Chondrocyte (in vitro differentiated cells): Measurements from ENCODE around the gene WWOX. TPM values are rescaled to one million over a fixed set of nuclear protein-coding genes. Genes with fewer than 3 reads are reported as not detected.

Experiments
- DNase-seq: peaks from one replicate; pipeline ENCODE4 v3.0.0; 2021; ENCODE audit warnings: mixed read lengths, low spot score
- H3K27ac Mint-ChIP-seq: one replicate; pipeline ENCODE4 v1.8.0; 2021; ENCODE audit warnings: mild to moderate bottlenecking, moderate library complexity, mixed read lengths; ENCODE audit not compliant: unreplicated experiment
- H3K27me3 Mint-ChIP-seq: 2 replicates; pipeline ENCODE4 v1.8.0; 2021; ENCODE audit warnings: low read depth, mixed read lengths
- H3K36me3 Mint-ChIP-seq: 2 replicates; pipeline ENCODE4 v1.8.0; 2021; ENCODE audit warnings: low read depth, mixed read lengths
- H3K4me1 Mint-ChIP-seq: 2 replicates; pipeline ENCODE4 v1.8.0; 2021; ENCODE audit warnings: low read depth, mild to moderate bottlenecking, mixed read lengths
- H3K4me3 Mint-ChIP-seq: one replicate; pipeline ENCODE4 v1.8.0; 2021; ENCODE audit warnings: mild to moderate bottlenecking, moderate library complexity, mixed read lengths; ENCODE audit not compliant: unreplicated experiment
- H3K9me3 Mint-ChIP-seq: 2 replicates; pipeline ENCODE4 v1.8.0; 2021; ENCODE audit warnings: low read depth, mixed read lengths
- CTCF ChIP-seq: fragments of 200-600 bp; sonication (generic); IDR thresholded peaks from 2 replicates; pipeline ENCODE4 v1.5.0; 2021; ENCODE audit warnings: antibody characterized with exemption, mild to moderate bottlenecking, moderate library complexity
- total RNA-seq: library from RNA; stranded (reverse); gene quantifications from 3 replicates; pipeline ENCODE4 v1.2.1, GENCODE V29; 2021

WWOX gene
- total RNA-seq, 1 donor from 2014 or later: 12.1 TPM

- no peak overlapping the region for H3K27ac Mint-ChIP-seq
Measured at GRCh38 chr16:78768718-78769117, 669.3 kb downstream of the WWOX start.

DNA sequence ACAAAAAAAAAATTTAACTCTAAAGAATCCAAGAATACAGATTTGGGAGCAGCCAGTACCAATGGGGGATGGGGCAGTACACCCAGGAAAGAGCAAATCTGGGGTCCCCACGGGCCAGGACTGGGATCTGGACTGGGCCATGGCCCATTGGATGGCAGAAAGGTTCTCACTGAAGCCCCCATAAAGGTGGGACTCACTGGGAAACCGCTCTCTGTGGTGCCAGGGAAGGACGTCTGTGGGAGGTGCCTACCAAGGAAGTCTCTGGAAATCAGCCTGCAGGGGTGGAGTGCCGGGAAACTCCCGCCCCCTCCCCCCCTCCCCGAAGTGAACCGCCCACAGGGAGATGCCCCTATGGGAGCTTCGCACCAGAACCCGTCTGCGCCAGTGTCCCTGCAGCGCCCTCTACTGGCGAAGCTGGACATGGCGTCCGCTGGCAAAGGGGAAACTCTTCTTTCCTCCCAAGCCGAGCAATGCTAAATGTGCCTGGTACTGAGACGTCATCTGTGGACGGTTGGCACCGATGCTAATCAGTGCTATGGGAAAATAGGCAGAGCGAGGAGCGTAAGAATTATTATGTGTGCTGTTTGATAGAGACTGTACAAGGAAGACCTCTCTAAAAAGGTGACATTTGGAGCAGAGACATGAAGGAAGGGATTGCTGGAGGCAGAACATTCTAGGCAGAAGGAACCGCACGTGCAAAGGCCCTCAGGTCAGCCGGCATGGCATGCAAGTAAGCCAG, 671.1 kb downstream of the WWOX start:
- no peak overlapping the region for H3K4me3 Mint-ChIP-seq
- peaks cover 3% of the 10 kb centered on the region for H3K4me1 Mint-ChIP-seq
- no peak for DNase-seq
- TF ChIP-seq CTCF: peak; percentile 81
- H3K9me3 Mint-ChIP-seq: peaks cover 10% of the 10 kb centered on the region
- no peaks in the 10 kb centered on the region for H3K27me3 Mint-ChIP-seq
- no peak overlapping the region for H3K27ac Mint-ChIP-seq
- no peaks in the 10 kb centered on the region for H3K36me3 Mint-ChIP-seq

More at GRCh38 chr16:78768718-78769117, 669.3 kb downstream of the WWOX start:
- no peak for TF ChIP-seq CTCF
- peaks cover 10% of the 10 kb centered on the region for H3K9me3 Mint-ChIP-seq
- H3K4me3 Mint-ChIP-seq: no peak overlapping the region
- H3K4me1 Mint-ChIP-seq: peaks cover 3% of the 10 kb centered on the region
- no peaks in the 10 kb centered on the region for H3K27me3 Mint-ChIP-seq
- H3K36me3 Mint-ChIP-seq: no peaks in the 10 kb centered on the region
- no peak for DNase-seq

GRCh38 chr16:78773291-78773702, 673.8 kb downstream of the WWOX start:
- DNase-seq: no peak
- Mint-ChIP-seq H3K27ac (no peak overlapping the region), H3K27me3 (no peaks in the 10 kb centered on the region), H3K36me3 (no peaks in the 10 kb centered on the region), H3K9me3 (peaks cover 13% of the 10 kb centered on the region), H3K4me3 (no peak overlapping the region), H3K4me1 (peaks cover 3% of the 10 kb centered on the region)
- no peak for TF ChIP-seq CTCF

DNA sequence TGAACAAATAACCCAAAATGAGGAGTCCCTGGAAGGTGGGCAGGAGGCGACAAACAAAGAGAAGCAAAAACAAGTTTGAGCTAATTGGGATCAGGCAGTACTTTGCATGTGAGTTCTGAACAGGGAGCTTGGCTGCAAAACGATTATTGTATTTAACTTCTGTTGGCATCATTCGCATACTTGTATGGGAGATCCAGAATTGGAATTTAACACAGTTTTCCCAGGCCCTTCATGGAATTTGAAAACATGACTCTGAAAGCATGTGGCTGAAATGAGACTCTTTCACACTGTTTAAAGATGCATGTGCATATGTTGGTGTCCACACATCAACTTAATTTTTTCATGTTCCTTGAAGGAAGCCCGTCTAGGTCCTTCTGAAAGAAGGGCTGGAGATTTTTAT, 674.3 kb downstream of the WWOX start:
- no peaks in the 10 kb centered on the region for H3K27me3 Mint-ChIP-seq
- no peak for DNase-seq
- H3K4me3 Mint-ChIP-seq: no peak overlapping the region
- H3K36me3 Mint-ChIP-seq: no peaks in the 10 kb centered on the region
- no peak for TF ChIP-seq CTCF
- H3K4me1 Mint-ChIP-seq: peaks cover 3% of the 10 kb centered on the region
- peaks cover 13% of the 10 kb centered on the region for H3K9me3 Mint-ChIP-seq
- H3K27ac Mint-ChIP-seq: no peak overlapping the region

- DNase-seq: no peak
- no peak overlapping the region for H3K27ac Mint-ChIP-seq
- H3K27me3 Mint-ChIP-seq: no peaks in the 10 kb centered on the region
- no peaks in the 10 kb centered on the region for H3K36me3 Mint-ChIP-seq
- H3K9me3 Mint-ChIP-seq: peaks cover 13% of the 10 kb centered on the region
- H3K4me3 Mint-ChIP-seq: no peak overlapping the region
- H3K4me1 Mint-ChIP-seq: peaks cover 3% of the 10 kb centered on the region
- TF ChIP-seq CTCF: no peak
Measured at GRCh38 chr16:78775161-78775561, 675.7 kb downstream of the WWOX start.
